KMS-11 (cell line): ENCODE data around the gene FER1L5.

ENCODE experiments used
- H2AFZ ChIP-seq: fragments of 200-600 bp; sonication (generic); 2 replicates; pipeline ENCODE4 v1.6.1; 2016; ENCODE audit warnings: antibody characterized with exemption, mixed run types, low read depth
- H3K27ac ChIP-seq: fragments of 200-600 bp; sonication (generic); 2 replicates; pipeline ENCODE4 v1.6.1; 2016; ENCODE audit warnings: mild to moderate bottlenecking, mixed run types
- H3K27me3 ChIP-seq: fragments of 200-600 bp; sonication (generic); 2 replicates; pipeline ENCODE4 v1.6.1; 2017; ENCODE audit warnings: mild to moderate bottlenecking, low read depth, mixed run types, moderate library complexity; ENCODE audit not compliant: insufficient read depth
- H3K36me3 ChIP-seq: fragments of 200-600 bp; sonication (generic); 2 replicates; pipeline ENCODE4 v1.6.1; 2017; ENCODE audit warnings: mild to moderate bottlenecking, mixed run types; ENCODE audit not compliant: insufficient read depth
- H3K4me1 ChIP-seq: fragments of 200-600 bp; sonication (generic); 2 replicates; pipeline ENCODE4 v1.6.1; 2016; ENCODE audit warnings: mild to moderate bottlenecking, low read depth, mixed run types; ENCODE audit not compliant: poor library complexity, severe bottlenecking
- H3K4me2 ChIP-seq: fragments of 200-600 bp; sonication (generic); 2 replicates; pipeline ENCODE4 v1.7.0; 2016; ENCODE audit warnings: mild to moderate bottlenecking, mixed run types
- H3K4me3 ChIP-seq: fragments of 200-600 bp; sonication (generic); IDR thresholded peaks from 2 replicates; pipeline ENCODE4 v1.6.1; 2017; ENCODE audit warnings: low read depth, low read length, mixed read lengths; ENCODE audit not compliant: insufficient read depth
- H3K79me2 ChIP-seq: fragments of 200-600 bp; sonication (generic); 2 replicates; pipeline ENCODE4 v1.6.1; 2016; ENCODE audit warnings: low read depth, mixed run types; ENCODE audit not compliant: insufficient read depth
- H3K9ac ChIP-seq: fragments of 200-600 bp; sonication (generic); 2 replicates; pipeline ENCODE4 v1.6.1; 2016; ENCODE audit warnings: mild to moderate bottlenecking, mixed run types
- H4K20me1 ChIP-seq: fragments of 200-600 bp; sonication (generic); 2 replicates; pipeline ENCODE4 v1.6.1; 2016; ENCODE audit warnings: mild to moderate bottlenecking, mixed run types; ENCODE audit not compliant: insufficient read depth
- CTCF ChIP-seq: fragments of 200-600 bp; sonication (generic); conservative IDR thresholded peaks from 2 replicates; pipeline ENCODE4 v1.6.1; 2017; ENCODE audit warnings: low read depth, mild to moderate bottlenecking, antibody characterized with exemption, low read length, moderate library complexity, mixed read lengths

The FER1L5 gene

DNA sequence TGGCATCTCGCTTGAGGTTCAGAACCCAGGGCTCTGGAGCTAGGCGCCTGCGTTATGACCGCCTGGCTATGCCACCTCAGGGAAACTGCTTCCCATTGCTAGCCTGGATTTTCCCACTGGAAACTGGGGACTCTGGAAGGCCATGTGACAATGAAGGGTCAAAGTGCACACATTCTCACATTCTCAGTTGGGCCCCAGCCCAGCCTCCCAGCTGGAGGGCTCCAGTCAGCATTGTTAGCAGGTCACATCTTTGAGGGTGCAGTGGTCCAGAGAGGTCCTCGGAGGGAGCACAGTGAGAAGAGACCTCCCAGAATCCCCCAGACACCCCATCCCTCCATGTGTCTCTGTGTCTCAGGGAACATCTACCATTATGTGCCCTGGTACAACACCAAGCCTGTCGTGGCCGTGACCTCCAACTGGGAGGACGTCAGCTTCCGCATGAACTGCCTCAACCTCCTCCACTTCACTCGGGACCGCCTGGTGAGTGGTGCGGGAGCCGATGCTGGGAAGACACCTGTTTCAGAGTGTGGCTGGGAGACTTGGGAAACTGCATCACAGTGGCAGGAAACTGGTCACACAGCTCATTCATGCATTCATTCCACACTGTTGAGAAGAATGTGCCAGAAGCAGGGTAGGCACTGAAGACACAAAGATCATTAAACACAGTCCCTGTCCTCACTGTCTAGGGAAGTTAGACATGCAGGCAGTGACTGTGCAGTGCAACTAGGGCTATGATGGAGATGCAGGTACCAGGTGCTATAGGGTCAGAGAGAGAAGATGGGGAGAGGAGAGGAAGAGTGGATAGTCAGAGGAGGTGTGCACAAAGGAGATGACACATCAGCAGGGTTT lies 41.6 kb downstream of the FER1L5 start:
- Histone ChIP-seq H3K79me2 (no peaks in the 10 kb centered on the region), H4K20me1 (no peaks in the 10 kb centered on the region), H3K27ac (no peak overlapping the region), H3K36me3 (no peaks in the 10 kb centered on the region), H3K27me3 (no peaks in the 10 kb centered on the region), H3K9ac (no peak overlapping the region), H3K4me2 (no peak overlapping the region), H3K4me1 (no peaks in the 10 kb centered on the region), H3K4me3 (no peak overlapping the region), H2AFZ (no peak overlapping the region)
- no peak for TF ChIP-seq CTCF

DNA sequence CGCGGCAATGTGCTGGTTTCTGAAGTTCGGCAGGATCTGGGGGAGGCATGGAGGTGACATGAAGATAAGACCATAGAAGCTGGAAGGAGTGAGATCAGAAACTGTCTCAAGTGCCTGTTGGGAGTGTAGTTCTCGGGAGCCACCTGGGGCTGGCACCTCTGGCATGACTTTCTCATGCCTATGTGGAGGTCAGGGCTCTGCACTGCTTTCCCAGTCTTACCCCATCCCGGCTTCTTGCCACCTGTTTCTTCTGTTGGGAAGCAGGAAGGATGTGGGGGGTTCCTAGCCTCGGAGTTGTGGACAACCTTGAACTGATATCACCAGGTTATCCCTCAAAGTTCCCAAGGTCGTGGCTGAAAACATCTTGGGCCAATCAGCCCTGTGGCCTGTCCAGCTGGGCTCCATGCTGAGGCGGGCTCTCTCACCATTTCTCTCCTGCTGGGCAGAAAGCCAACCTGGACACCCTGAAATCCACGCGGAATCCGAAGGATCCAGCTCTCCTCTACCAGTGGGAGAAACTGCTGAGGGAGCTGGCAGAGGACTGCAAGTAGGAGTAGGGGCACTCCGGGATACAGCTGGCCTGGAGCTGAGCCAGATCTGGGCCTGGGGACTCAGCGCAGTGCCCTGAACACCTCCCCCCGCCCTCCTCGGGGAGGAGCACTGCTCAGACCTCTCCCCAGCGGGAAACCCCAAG lies 42.5 kb downstream of the FER1L5 start:
- H3K4me3 ChIP-seq: no peak overlapping the region
- H3K27ac ChIP-seq: no peak overlapping the region
- no peaks in the 10 kb centered on the region for H3K4me1 ChIP-seq
- no peaks in the 10 kb centered on the region for H3K36me3 ChIP-seq
- H3K4me2 ChIP-seq: no peak overlapping the region
- H3K27me3 ChIP-seq: no peaks in the 10 kb centered on the region
- H3K79me2 ChIP-seq: no peaks in the 10 kb centered on the region
- H3K9ac ChIP-seq: no peak overlapping the region
- no peaks in the 10 kb centered on the region for H4K20me1 ChIP-seq
- H2AFZ ChIP-seq: no peak overlapping the region
- TF ChIP-seq CTCF: no peak

DNA sequence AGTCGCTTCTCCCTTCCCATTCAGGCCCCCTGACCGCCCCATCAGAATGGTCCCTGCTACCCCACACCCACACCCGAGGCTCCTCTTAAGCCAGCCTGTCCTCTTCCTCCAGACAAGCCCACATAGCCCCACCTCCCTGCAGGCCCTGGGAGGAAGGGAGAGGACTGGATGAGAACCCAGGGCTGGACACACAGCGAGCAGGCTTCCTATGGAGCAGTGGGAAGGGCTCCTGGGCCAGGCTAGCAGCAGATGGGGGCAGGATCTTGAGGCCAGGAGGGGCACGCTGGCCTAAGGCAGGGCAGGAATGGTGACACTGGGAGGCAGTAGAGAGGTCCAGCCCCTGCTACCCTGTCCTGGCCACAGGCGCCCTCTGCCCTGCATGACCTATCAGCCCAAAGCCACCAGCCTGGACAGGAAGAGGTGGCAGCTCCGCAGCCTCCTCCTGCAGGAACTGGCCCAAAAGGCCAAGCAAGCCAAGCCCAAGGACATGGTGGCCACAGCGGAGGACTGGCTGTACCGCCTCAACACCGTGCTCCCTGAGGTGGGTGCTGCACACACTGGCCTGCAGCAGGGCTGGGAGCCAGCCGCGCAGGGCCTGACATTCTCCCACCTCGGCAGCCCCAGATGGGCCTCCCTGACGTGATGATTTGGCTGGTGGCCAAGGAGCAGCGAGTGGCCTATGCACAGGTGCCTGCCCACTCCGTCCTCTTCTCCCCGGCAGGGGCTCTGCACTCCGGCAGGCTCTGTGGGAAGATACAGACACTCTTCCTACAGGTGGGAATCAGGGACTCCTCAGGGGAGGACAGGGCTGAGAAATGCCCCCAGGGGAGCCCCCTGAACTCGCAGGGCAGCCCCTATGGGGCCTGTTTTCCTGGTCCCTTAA lies 43.3 kb downstream of the FER1L5 start:
- Histone ChIP-seq H3K79me2 (no peaks in the 10 kb centered on the region), H3K4me2 (no peak overlapping the region), H3K9ac (no peak overlapping the region), H3K4me1 (no peaks in the 10 kb centered on the region), H3K36me3 (no peaks in the 10 kb centered on the region), H4K20me1 (no peaks in the 10 kb centered on the region), H3K4me3 (no peak overlapping the region), H3K27me3 (no peaks in the 10 kb centered on the region), H3K27ac (no peak overlapping the region), H2AFZ (no peak overlapping the region)
- no peak for TF ChIP-seq CTCF

- H3K4me3 ChIP-seq: no peak overlapping the region
- no peaks in the 10 kb centered on the region for H3K4me1 ChIP-seq
- TF ChIP-seq CTCF: no peak
Observed at GRCh38 chr2:96687266-96687665, 44.7 kb downstream of the FER1L5 start.

More at GRCh38 chr2:96687266-96687665, 44.7 kb downstream of the FER1L5 start:
- no peaks in the 10 kb centered on the region for H4K20me1 ChIP-seq
- H3K36me3 ChIP-seq: no peaks in the 10 kb centered on the region
- H2AFZ ChIP-seq: no peak overlapping the region
- H3K9ac ChIP-seq: no peak overlapping the region
- no peaks in the 10 kb centered on the region for H3K79me2 ChIP-seq
- H3K4me2 ChIP-seq: no peak overlapping the region
- H3K27me3 ChIP-seq: no peaks in the 10 kb centered on the region
- H3K27ac ChIP-seq: no peak overlapping the region
